ENCODE results near the gene RCC2. TPM values are rescaled to one million over a fixed set of nuclear protein-coding genes. Genes with fewer than 3 reads are reported as not detected.

Gene RCC2
- total RNA-seq, 2 experiments from 2014 or later = 145 to 147 TPM

DNA sequence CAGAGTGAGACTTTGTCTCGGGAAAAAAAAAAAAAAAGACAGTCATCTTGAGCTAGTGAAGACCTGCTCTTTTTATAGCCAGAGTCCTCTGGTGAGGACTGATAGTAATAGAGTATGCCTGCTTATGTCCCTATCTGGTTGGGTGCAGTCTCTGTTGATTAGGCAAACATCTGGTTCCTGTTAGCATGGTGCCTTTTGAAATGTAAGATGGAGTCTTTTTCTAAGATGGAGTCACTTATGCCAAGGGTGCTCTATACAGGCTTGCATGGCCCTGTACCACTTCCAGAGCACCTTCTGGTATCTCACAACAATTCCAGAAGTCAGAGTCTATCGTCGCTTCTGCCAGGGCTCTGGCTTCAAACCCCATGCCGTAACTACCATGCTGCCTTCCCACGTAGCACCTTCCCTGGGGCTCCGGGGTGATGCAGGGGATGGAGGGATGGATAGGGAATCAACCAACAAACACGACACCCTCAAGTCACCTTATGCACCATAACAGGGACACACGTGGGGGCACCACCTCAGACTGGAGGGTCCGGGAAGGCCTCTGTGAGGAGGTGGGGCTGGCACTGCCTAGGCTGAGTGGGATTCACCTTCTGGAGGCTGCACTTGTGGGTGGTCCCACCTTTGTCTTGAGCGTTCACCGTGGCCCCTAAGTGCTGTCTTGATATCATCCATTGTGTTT, 79.1 kb downstream of the RCC2 start:
- TF ChIP-seq, protein P1, sequence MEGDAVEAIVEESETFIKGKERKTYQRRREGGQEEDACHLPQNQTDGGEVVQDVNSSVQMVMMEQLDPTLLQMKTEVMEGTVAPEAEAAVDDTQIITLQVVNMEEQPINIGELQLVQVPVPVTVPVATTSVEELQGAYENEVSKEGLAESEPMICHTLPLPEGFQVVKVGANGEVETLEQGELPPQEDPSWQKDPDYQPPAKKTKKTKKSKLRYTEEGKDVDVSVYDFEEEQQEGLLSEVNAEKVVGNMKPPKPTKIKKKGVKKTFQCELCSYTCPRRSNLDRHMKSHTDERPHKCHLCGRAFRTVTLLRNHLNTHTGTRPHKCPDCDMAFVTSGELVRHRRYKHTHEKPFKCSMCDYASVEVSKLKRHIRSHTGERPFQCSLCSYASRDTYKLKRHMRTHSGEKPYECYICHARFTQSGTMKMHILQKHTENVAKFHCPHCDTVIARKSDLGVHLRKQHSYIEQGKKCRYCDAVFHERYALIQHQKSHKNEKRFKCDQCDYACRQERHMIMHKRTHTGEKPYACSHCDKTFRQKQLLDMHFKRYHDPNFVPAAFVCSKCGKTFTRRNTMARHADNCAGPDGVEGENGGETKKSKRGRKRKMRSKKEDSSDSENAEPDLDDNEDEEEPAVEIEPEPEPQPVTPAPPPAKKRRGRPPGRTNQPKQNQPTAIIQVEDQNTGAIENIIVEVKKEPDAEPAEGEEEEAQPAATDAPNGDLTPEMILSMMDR (IDR thresholded peaks at IDR 0.05) = no peak
- Mint-ChIP-seq H3K27ac (no peak overlapping the region), H3K4me1 (ENCODE audit: low read depth) (peaks cover 12% of the 10 kb centered on the region), H3K36me3 (ENCODE audit: low read depth) (no peaks in the 10 kb centered on the region), H3K4me3 (no peak overlapping the region), H3K27me3 (peaks cover 3% of the 10 kb centered on the region), H3K9me3 (no peaks in the 10 kb centered on the region)
- POLR2A ChIA-PET = no interaction called here
- intact Hi-C loops (cut with micrococcal nuclease) = no loop called here
- ATAC-seq (no peak), DNase-seq (no peak)
- CTCF ChIA-PET = no interaction called here

DNA sequence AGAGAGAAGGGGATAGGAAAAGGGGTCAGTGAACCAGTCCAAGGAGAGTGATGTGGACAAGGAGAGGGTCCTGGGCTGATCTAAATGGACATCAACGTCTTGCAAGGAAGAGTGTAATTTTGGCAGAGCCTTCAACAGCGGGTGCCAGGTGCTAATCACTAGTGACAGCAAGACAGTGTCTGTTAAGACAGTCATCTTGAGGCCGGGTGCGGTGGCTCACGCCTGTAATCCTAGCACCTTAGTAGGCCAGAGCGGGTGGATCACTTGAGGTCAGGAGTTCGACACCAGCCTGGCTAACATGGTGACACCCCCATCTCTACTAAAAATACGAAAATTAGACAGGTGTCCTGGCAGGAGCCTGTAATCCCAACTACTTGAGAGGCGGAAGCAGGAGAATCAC, 79.7 kb downstream of the RCC2 start:
- ChIA-PET CTCF (no interaction called here), POLR2A (no interaction called here)
- intact Hi-C loops (cut with micrococcal nuclease) = no loop called here
- DNase-seq (no peak), ATAC-seq (no peak)
- no peaks in the 10 kb centered on the region for H3K36me3 Mint-ChIP-seq (ENCODE audit: low read depth)
- no peaks in the 10 kb centered on the region for H3K9me3 Mint-ChIP-seq
- H3K4me1 Mint-ChIP-seq (ENCODE audit: low read depth) = peaks cover 12% of the 10 kb centered on the region
- H3K4me3 Mint-ChIP-seq = no peak overlapping the region
- TF ChIP-seq, protein P1 (IDR thresholded peaks at IDR 0.05) = no peak
- no peaks in the 10 kb centered on the region for H3K27me3 Mint-ChIP-seq
- H3K27ac Mint-ChIP-seq = no peak overlapping the region

DNA sequence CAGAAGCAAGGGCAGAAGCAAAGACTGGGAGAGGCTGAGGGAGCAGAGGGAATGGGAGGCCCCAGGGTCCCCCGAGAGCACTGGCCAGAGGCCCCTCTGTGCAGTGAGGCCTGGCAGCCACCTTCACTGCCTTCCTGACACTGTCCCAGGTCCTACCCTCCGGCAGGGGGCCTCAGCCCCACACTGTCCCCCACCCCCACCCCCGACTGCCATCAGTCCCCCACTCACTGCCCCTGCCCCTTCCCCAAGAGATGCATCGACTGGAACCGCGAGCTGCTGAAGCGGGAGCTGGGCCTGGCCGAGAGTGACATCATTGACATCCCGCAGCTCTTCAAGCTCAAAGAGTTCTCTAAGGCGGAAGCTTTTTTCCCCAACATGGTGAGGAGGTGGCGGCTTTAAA, 80.4 kb downstream of the RCC2 start:
- POLR2A ChIA-PET = no interaction called here
- H3K36me3 Mint-ChIP-seq (ENCODE audit: low read depth) = no peaks in the 10 kb centered on the region
- no peak for DNase-seq
- H3K9me3 Mint-ChIP-seq = no peaks in the 10 kb centered on the region
- H3K27ac Mint-ChIP-seq = no peak overlapping the region
- TF ChIP-seq, protein P1 (IDR thresholded peaks at IDR 0.05) = no peak
- CTCF ChIA-PET = no interaction called here
- peaks cover 12% of the 10 kb centered on the region for H3K4me1 Mint-ChIP-seq (ENCODE audit: low read depth)
- no peaks in the 10 kb centered on the region for H3K27me3 Mint-ChIP-seq
- intact Hi-C loops (cut with micrococcal nuclease) = no loop called here
- ATAC-seq = no peak
- no peak overlapping the region for H3K4me3 Mint-ChIP-seq

DNA sequence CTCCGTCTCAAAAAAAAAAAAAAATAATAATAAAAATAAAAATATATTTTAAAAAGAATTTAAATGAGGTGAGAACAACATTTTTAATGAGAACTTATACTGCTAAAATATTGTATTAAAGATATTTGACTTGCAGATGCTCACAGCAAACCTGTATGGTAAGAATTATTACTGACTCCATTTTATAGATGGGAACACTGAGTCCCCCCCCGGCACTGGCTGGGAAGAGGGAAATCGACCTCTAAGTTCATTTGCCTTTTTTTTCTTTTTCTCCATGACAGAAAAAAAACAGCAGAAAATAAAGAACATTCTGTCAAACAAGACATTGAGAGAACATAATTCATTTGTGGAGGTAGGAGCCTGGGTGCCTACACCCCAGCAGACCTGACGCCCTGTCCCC, 80.9 kb downstream of the RCC2 start:
- no peak overlapping the region for H3K4me3 Mint-ChIP-seq
- H3K4me1 Mint-ChIP-seq (ENCODE audit: low read depth) = peaks cover 12% of the 10 kb centered on the region
- ATAC-seq (no peak), DNase-seq (no peak)
- H3K9me3 Mint-ChIP-seq = no peaks in the 10 kb centered on the region
- H3K27ac Mint-ChIP-seq = no peak overlapping the region
- intact Hi-C loops (cut with micrococcal nuclease) = no loop called here
- CTCF ChIA-PET = no interaction called here
- no peaks in the 10 kb centered on the region for H3K36me3 Mint-ChIP-seq (ENCODE audit: low read depth)
- TF ChIP-seq, protein P1 (IDR thresholded peaks at IDR 0.05) = no peak
- no peaks in the 10 kb centered on the region for H3K27me3 Mint-ChIP-seq
- POLR2A ChIA-PET = no interaction called here

Other genes starting within 250 kb of the RCC2 start
- not detected for gene PADI1, start 234.5 kb downstream of the RCC2 start, total RNA-seq
- not detected for gene PADI3, start 190.6 kb downstream of the RCC2 start, total RNA-seq
- 1 to 10 TPM; 1.6 to 1.8 TPM for gene PADI4, start 131.5 kb downstream of the RCC2 start, total RNA-seq
- not detected for gene PADI6, start 67.5 kb downstream of the RCC2 start, total RNA-seq
- gene ARHGEF10L, start 100.0 kb upstream of the RCC2 start, total RNA-seq = not detected

Measured in activated CD8-positive, alpha-beta T cell treated with anti-CD3 and anti-CD28 coated beads for 36 hours (primary cell).